HG03439 (cell line): Measurements from ENCODE around the gene CPNE1.
A peak's percentile ranks its signal among the peaks of the same experiment; 100 is the strongest.
"Not testable (repeated sequence)": the region's sequence is repeated elsewhere in the genome, so short reads cannot be mapped to it uniquely, and the experiment has no call there.

Experiments
- ATAC-seq: cut with Tn5 transposase; IDR thresholded peaks from one replicate; pipeline ENCODE4 v1.9.1; 2021; ENCODE audit warnings: mild to moderate bottlenecking, moderate library complexity; ENCODE audit not compliant: unreplicated experiment

The CPNE1 gene

DNA sequence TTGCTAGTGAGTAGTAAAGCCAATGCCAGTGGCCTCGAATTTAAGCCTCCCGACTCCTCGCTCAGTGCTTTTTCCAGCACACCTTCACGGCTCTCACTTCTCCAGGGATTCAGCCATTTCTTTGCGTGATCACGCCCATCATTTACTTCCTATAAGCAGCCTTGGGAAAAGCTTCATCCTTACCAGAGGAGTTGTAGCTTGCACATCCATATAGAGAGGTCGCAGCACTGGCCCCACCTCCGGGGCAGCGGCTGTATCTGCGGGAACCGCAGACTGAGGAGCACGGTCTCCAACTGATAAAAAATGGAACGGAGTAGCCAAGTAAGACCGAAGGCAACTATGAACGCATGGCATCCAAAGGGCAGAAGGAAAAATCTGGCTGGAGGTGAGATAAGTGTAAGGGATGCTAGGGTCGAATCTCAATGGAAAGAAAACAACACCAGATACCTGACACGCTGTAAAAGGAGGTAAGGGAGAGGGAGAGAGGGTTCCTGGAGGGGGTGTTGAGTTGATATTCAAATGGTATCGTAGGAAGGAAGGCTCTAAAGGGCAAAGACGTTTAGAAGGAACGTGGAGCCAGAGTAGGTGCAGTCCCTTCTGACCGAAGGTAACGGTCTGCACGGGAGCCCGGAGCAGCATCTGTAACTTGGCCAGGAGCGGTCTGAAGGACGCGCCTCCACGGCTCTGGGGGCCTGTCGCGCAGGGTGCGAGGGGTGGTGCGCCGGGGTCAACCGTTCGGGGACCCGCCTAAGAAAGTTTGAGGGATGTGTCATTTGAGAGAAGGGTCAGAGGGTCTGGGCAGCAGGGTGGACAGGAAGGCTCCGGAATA, 33.8 kb upstream of the CPNE1 start:
- ATAC-seq, result peak; percentile 21

DNA sequence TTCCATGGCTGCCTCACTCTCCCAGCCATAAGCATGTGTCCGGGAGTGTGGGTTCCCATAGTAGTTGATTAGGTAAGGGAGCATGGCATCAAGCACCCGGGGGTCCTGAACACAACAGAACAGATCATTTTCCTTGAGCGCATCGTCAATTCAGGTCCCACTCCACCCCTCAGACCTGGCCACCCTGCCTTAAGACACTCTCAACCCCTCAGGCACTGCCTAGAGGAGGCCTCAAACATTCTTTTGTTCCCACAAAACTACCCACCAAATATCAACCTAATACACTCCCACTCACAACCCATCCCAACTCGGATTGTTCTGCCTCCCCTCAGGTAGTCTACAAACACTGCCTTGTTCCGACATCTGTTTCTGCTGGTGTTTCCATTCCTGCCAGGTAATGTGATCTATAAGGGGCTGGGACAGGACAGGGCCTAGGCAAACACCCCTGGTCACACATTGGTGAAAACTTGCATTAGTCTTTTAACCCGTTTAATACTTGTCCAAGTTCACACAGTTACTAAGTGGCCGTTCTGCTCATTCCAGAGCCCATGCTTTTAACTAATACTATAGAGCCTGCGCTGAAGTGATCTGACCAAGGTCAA, 33.1 kb upstream of the CPNE1 start:
- ATAC-seq, result no peak

DNA sequence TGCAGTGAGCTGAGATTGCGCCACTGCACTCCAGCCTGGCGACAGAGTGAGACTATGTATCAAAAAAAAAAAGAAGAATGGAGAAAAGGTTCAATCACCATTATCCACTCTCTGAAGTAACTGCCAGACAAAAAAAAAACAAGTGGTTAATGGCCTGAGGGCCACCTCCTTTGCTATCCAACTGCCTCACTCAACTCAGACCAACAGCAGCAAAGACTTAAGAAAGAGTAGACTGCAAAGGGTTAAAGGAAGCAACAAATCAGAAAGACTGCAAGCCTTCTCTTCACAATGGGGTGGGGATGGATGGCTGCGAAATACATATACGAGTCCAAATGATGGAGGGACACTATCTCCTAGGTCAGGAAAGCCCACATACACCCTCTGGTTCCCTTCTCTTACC, 31.3 kb upstream of the CPNE1 start:
- ATAC-seq, result no peak

DNA sequence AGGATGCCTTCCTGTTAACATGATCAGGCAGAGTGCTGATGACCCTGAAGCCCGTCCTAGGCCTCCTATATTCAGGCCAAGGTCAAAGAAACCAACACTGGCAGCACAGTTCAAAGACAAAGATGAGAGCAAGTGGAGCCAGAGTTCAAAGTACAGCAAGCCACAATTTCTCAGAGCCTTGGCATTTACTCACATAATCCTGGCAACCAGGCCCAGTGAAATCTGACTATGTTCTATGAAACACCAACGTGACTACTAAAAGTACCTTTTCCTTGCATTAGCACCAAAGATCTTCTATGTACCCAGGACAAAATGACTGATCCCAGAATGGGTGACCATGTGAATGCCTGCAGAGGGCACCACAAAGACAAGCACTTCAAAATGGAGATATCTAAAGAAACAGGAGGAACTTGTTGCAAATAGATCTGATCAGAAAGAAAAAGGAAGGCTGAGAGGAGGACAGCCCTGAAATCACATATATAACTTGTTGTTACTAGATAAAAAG, 30.6 kb upstream of the CPNE1 start:
- ATAC-seq, result no peak

DNA sequence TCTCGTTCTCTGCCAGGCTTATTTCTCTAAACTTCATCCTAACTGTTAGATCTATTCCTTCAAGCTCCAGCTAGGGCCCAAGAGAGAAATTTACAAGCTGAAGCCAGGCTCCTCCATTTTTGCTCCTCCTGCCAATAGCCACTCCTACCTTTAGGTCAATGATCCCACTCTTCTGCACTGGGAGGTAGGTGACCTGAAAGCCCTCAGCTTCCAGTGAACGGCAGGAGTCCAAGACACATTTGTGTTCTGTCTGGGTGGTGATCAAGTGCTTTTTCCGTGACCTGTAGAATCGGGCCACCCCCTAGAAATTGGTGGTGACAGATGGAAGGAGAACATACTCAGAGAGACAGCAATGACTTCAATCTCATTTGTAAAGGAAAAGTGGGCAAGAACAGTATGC, 25.6 kb upstream of the CPNE1 start:
- ATAC-seq, result no peak

DNA sequence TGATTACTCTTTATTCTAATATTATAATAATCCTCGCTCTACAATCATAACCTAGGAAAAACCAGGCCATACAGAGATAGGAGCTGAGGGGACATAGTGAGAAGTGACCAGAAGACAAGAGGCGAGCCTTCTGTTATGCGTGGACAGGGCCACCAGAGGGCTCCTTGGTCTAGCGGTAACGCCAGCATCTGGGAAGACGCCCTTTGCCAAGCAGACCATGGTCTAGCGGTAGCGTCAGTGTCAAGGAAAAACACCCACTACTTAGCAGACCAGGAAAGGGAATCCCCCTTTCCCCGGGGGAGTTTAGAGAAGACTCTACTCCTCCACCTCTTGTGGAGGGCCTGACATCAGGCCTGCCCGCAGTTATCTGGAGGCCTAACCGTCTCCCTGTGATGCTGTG, 22.2 kb upstream of the CPNE1 start:
- ATAC-seq, result not testable (repeated sequence)

DNA sequence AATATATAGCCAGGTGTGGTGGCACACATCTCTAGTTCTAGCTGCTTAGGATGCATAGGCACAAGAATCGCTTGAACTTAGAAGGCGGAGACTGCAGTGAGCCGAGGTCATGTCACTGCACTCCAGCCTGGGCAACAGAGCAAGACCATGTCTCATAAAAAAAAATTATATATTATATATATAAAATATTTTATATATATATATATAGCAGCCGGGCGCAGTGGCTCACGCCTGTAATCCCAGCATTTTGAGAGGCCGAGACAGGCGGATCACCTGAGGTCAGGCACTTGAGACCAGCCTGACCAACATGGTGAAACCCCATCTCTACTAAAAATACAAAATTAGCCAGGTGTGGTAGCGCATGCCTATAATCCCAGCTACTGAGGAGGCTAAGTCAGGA, 20.7 kb upstream of the CPNE1 start:
- ATAC-seq, result not testable (repeated sequence)

DNA sequence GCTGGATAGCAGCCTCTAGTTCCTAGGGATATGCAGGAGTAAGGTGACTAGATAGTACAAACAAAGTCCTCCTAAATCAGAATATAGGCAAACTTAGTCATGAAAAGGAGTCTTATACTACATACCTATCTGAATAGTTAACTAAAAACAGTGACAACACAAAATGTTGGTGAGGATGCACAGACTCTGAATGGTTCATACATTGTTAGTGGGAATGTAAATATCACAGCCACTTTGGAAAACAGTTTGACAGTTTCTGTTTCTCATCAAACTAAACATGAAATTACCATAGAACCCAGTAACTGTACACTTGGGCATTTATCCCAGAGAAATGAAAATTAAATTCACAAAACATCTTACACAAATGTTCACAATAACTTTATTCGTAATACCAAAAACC, 17.3 kb upstream of the CPNE1 start:
- ATAC-seq, result no peak

DNA sequence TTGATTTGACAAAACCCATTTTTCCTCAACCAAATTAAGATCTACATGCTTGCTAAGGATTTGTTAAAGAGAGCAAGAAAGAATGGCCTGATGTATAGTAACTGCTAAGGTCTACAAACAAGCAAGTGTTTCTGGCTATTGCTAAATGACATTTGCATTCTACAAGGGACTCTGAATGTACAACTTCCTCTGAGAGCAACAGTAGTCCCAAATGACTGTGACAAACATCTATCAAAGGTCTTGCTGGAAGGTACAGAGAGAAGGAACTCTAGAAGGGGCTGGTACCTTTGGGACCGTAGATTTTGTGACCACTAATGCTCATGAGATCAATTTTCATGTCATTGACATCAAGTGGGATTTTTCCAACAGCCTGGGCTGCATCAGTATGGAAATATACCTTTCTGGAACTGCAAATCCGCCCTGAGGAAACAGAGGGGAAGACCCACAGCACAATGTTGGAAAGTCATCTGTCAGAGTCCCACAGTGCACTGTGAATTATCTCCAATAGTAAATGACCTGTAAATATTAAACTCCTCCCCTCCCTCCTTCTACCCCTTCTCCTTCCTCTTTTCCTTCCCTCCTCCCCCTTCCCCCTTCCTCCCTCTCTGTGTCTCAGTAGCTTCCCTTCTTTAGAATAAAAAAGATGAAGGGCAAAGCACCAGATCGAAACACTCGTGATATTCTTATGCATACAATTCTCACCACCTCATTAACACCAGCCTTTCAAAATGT, 15.9 kb upstream of the CPNE1 start:
- no peak for ATAC-seq

DNA sequence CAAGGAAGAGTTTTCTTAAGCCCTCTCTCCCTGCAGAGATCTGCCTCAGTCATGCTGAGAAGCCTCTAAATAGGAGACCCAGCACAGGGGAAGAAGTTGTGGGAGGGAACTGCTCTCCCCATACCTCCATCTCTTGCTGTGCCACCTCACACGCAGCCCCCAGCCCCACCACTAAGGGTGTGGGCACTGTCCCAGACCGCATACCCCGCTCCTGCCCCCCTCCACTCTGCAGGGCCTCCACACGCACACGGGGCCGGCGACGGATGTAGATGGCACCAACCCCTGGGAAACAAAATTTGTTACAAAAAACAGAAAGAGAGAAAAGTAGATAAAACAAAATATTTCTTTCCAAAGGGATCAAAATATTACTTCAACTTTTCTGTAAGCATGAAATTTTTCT, 10.2 kb upstream of the CPNE1 start:
- no peak for ATAC-seq

DNA sequence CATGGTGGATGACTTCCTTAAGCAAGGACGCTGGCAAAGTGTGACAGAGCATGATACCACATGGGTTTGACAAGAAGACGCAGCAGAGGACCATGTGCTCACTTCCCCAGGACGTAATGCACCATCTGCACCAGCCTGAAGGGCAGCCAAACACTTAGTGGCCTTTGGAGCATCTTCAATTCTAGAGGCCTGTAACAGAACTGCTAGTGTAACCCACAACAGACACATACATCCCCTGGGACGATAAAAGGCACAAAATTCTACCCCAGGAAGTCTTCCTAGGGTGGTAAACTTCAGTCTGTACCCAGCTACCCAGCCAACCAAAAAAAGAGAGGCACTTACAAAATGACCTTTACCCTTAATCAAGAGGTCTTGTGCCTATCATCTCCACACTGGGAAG, 9.2 kb upstream of the CPNE1 start:
- ATAC-seq, result no peak

DNA sequence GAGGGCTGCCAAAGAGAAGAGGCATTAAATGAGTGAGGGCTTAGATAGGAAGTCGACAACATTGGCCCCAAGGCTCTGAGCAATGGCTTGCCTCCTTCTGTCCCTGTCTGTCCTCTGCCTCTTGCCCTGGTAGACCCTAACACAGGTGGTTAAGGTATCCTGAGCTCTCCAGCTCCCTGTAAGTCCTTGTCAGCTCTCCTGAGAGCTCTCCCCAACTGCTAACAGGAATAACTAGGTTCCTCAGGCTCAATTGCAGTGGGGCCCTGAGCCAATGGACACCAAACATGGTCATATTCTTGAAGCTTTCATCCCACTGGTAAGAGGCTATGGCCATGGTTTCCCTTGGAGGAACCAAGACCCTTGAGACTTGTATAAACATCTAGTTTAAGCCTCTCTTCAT, 5.0 kb upstream of the CPNE1 start:
- no peak for ATAC-seq

DNA sequence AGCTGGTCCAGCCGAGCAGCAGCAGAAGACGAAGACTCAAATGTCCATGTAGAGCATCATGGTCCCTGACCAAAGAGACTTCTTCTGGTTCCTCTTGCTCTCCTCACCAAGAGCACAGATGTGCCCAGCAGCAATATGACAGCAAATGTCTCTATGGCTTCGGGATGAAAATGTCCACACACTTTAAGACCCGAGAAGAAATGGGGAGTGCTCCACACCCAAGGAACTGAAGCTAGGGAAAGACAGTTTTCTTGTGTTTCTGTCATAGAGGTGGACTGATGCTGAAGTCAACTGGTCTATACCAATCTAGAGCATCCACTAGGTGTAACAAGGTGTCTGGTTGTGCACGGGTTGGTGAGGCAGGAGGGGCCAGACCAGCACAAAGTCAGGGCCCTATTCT, 4.5 kb upstream of the CPNE1 start:
- no peak for ATAC-seq

DNA sequence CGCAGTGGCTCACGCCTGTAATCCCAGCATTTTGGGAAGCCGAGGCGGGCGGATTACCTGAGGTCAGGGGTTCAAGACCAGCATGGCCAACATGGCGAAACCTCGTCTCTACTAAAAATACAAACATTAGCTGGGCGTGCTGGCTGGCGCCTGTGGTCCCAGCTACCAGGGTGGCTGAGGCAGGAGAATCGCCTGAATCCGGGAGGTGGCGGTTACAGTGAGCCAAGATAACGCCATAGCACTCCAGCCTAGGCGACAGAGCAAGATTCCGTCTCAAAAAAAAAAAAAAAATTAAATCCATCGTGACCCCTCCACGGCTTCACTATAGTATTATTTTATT, 1.2 kb upstream of the CPNE1 start:
- no peak for ATAC-seq

DNA sequence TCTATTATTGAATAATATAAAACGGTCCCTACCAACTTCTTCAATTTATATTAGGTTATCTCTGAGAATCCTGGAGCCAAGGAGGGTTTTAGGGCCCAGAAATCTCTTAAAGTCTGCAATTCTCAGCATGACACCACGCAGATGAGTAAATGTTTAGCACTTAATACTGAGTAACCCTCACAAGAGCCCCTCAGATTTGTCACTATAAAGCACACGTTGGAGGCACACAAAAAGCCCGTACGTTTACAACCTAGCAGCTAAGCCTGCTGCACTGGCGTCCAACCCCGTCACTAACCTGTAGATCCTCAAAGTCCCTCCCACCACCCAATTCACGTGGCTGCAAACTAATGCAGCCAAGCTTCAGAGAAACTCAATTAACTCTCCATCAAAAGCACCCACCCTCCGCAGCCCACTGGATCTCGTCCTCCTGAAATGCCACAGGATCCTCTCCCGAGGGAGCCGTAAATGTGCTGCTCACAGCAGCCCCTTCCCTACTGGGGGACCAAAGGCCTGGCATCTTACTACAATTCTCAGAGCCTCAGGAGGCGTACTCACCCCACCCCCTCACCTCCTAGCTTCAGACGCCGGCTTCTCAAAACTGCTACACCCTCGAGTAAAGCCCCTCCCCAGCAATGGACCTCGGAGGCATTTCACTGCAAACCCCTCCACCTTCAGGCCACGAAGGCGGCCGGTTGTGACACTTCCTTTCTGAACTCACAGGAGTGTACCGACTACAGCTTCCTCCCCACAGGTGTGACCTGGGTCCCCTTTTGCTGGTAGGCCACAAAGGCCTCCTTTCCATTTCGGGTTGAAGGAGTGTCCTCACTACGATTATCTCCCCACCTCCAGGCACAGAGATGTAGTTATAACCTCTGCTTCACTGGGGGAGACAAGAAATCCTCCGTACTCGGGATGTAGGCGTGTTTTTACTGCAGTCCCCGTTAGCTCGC, 909 bp downstream of the CPNE1 start:
- ATAC-seq, result peak; percentile 42

DNA sequence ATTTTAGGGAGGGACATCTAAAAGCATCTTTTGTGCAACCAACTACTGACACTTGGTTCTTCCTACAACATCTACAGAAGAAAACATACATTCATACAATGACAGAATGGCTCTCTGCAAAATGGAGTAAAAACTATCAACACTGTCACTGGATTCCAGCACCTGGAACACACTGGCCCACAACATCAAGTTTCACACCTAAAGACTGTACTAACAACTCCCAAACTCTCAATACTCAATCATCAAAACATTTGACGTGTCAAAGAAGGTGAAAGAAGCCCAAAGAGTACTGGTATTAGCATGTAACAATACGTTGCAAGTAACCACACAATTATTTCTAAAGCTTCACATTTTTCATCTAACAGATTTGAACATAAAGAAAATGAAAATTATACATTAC, 2.1 kb downstream of the CPNE1 start:
- ATAC-seq, result no peak

DNA sequence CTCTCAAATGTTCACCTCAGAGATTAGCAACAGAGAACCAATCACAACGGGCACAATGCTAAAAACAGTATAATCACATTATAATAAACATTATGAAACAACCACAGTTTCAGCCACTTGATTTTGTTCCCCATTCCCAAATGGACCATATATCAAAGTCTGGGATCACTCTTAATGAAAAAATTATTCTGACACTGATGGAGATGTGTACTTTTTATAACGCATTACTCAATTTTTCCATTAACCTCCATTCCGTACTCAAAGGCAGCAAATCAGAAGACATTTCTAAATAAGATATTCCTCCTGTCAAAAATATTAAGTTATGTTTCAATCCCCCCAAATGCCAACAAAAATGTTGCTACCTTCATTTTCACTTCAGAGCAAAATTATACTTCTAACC, 2.8 kb downstream of the CPNE1 start:
- no peak for ATAC-seq

DNA sequence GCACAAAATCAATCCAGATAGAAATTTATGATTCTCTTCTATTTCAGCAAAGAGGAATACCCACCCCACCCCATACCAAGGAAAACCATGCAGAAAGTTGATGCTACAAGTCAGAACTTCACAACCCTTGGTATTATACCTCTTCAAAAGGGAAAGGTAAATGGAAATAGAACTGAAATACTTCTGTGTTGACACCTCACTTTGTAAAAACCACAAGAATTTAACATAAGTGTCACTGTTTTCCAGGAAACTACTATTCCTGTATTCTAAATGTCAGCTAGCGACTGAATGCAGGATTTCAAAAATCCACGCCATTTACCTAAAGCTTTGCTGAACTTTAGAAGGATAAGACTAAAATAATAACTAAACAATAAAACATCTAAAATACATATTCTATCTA, 3.6 kb downstream of the CPNE1 start:
- no peak for ATAC-seq

DNA sequence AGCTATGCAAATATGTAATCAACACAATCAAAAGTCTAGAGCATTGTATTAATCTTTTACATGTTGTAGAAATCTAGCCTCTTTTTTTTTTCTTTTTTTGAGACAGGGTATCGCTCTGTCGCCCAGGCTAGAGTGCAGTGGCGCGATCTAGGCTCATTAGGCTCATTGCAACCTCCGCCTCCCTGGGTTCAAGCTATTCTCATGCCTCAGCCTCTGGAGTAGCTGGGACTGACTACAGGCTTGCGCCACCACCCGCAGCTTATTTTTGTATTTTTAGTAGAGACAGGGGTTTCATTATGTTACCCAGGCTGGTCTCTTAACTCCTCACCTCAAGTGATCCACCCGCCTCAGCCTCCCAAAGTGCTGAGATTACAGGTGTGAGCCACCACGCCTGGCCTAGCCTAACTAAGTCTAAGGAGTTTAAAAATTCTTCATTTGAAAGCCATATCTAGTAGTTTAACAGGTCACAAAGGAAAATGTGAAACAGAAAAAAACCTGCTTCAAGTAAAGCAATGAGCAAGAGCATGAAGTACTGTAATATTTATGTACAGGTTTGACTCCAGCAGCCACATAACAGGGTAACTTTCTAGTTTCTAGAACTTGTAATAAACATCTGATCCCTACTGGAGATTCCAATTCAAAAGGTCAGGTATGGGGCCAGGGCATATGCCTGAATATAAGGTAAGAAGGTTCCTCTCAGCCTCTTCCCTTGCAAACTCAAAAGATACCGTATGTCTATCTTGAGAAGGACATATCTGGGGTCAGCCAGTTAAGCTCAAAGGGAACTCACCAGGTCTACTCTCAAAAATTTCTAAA, 4.4 kb downstream of the CPNE1 start:
- ATAC-seq, result no peak

DNA sequence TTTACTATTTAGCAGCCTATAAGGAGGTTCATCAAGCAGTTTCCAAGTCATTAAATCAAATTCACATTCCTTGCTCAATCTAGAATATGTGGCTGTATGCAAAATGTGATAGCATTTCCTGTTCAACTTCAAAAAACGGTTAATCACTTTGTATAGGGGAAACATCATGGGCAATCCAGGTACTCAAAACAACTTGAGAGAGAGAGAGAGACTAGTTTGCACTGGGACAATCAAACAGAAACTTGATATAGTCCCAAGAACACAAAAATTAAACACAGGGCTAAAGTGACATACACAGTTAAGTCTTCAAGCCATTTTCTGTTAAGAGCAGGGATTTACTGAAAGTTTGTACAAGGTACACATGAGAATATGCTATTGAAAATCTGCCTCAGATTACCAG, 7.4 kb downstream of the CPNE1 start:
- ATAC-seq, result no peak
